HFFc6 (cell line): Measurements from ENCODE around the gene PDE4B. TPM values are rescaled to one million over a fixed set of nuclear protein-coding genes. Genes with fewer than 3 reads are reported as not detected.

ENCODE experiments used
- DNase-seq: peaks from one replicate; pipeline ENCODE4 v3.0.0-alpha.2; 2018
- H3K27ac Mint-ChIP-seq: 2 replicates; pipeline ENCODE4 v1.8.0; 2020; ENCODE audit warnings: mild to moderate bottlenecking, mixed read lengths
- H3K27me3 Mint-ChIP-seq: 2 replicates; pipeline ENCODE4 v1.8.0; 2021; ENCODE audit warnings: mild to moderate bottlenecking, moderate library complexity, mixed read lengths; ENCODE audit not compliant: insufficient read depth
- H3K36me3 Mint-ChIP-seq: 2 replicates; pipeline ENCODE4 v1.8.0; 2021; ENCODE audit warnings: low read depth, mixed read lengths
- H3K4me1 Mint-ChIP-seq: 2 replicates; pipeline ENCODE4 v1.8.0; 2020; ENCODE audit warnings: low read depth, mixed read lengths
- H3K4me3 Mint-ChIP-seq: 2 replicates; pipeline ENCODE4 v1.8.0; 2020; ENCODE audit warnings: mild to moderate bottlenecking, moderate library complexity, mixed read lengths
- H3K9me3 Mint-ChIP-seq: 2 replicates; pipeline ENCODE4 v1.8.0; 2020; ENCODE audit warnings: mild to moderate bottlenecking, mixed read lengths
- total RNA-seq, 6 experiments: library from RNA; stranded (reverse); fragmentation: NEBNext Ultra II Directional; extraction: Animal tissue kit (Norgen Biotek cat#: 25700); gene quantifications; 2 replicates in 1 of 6; 3 replicates in 5 of 6; pipeline ENCODE4 v1.2.3, GENCODE V29; 2021
- TF ChIP-seq, protein P1 (sequence below): fragments of 200-600 bp; sonication (generic); IDR thresholded peaks from 2 replicates; pipeline ENCODE4 v1.5.0; 2021; ENCODE audit warnings: antibody characterized with exemption, mild to moderate bottlenecking

Gene PDE4B
- total RNA-seq, 6 experiments from 2014 or later = 34.9 to 57.6 (median 42.8) TPM

- no peak for DNase-seq
Measured at GRCh38 chr1:66043186-66043585, 250.5 kb downstream of the PDE4B start.

GRCh38 chr1:66044912-66045311 is 252.2 kb downstream of the PDE4B start:
- Mint-ChIP-seq H3K9me3 (no peaks in the 10 kb centered on the region), H3K27me3 (peaks cover 2% of the 10 kb centered on the region; the same call in 1 of the 2 replicates), H3K4me3 (no peak overlapping the region), H3K27ac (no peak overlapping the region), H3K36me3 (no peaks in the 10 kb centered on the region), H3K4me1 (peaks cover 10% of the 10 kb centered on the region)
- TF ChIP-seq, protein P1, sequence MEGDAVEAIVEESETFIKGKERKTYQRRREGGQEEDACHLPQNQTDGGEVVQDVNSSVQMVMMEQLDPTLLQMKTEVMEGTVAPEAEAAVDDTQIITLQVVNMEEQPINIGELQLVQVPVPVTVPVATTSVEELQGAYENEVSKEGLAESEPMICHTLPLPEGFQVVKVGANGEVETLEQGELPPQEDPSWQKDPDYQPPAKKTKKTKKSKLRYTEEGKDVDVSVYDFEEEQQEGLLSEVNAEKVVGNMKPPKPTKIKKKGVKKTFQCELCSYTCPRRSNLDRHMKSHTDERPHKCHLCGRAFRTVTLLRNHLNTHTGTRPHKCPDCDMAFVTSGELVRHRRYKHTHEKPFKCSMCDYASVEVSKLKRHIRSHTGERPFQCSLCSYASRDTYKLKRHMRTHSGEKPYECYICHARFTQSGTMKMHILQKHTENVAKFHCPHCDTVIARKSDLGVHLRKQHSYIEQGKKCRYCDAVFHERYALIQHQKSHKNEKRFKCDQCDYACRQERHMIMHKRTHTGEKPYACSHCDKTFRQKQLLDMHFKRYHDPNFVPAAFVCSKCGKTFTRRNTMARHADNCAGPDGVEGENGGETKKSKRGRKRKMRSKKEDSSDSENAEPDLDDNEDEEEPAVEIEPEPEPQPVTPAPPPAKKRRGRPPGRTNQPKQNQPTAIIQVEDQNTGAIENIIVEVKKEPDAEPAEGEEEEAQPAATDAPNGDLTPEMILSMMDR = no peak
- DNase-seq = no peak

More at GRCh38 chr1:66043186-66043585, 250.5 kb downstream of the PDE4B start:
- TF ChIP-seq, protein P1 = no peak
- Mint-ChIP-seq H3K27ac (no peak overlapping the region), H3K27me3 (peaks cover 2% of the 10 kb centered on the region; the same call in 1 of the 2 replicates), H3K4me1 (peaks cover 5% of the 10 kb centered on the region), H3K4me3 (no peak overlapping the region), H3K9me3 (no peaks in the 10 kb centered on the region), H3K36me3 (no peaks in the 10 kb centered on the region)

- DNase-seq = no peak
- TF ChIP-seq, protein P1 = no peak
- H3K27me3 Mint-ChIP-seq = peaks cover 2% of the 10 kb centered on the region; the same call in 1 of the 2 replicates
Measured at GRCh38 chr1:66046415-66046814, 253.7 kb downstream of the PDE4B start.

GRCh38 chr1:66048011-66048410 is 255.3 kb downstream of the PDE4B start:
- Mint-ChIP-seq H3K27me3 (no peaks in the 10 kb centered on the region), H3K27ac (no peak overlapping the region), H3K4me3 (no peak overlapping the region), H3K4me1 (peaks cover 10% of the 10 kb centered on the region), H3K36me3 (no peaks in the 10 kb centered on the region), H3K9me3 (no peaks in the 10 kb centered on the region; the same call in 1 of the 2 replicates)
- TF ChIP-seq, protein P1 = no peak
- no peak for DNase-seq

More at GRCh38 chr1:66046415-66046814, 253.7 kb downstream of the PDE4B start:
- Mint-ChIP-seq H3K4me1 (peaks cover 10% of the 10 kb centered on the region), H3K27ac (no peak overlapping the region), H3K36me3 (no peaks in the 10 kb centered on the region), H3K9me3 (no peaks in the 10 kb centered on the region; the same call in 1 of the 2 replicates), H3K4me3 (no peak overlapping the region)

DNA sequence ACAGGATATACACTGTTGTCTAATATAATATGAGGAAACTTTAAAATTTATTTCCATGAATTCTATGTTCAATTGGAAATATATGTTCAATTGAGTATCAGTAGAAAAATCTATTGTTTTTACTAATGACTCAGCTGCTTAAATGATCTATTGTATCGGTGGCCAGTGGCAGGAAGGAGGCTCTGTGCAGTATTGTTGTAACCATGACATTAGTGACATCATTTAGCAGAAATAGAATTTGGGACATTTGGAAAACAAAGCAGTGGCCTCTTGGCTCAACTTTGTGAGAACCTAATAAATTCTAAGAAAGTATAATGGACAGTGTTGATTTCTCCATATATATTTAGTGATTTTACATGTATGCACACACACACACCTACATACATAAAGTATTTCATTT is 257.4 kb downstream of the PDE4B start:
- no peaks in the 10 kb centered on the region for H3K27me3 Mint-ChIP-seq
- H3K36me3 Mint-ChIP-seq = no peaks in the 10 kb centered on the region
- no peak overlapping the region for H3K4me3 Mint-ChIP-seq

More for the DNA sequence above, 257.4 kb downstream of the PDE4B start:
- H3K4me1 Mint-ChIP-seq = peaks cover 10% of the 10 kb centered on the region
- no peaks in the 10 kb centered on the region; the same call in 1 of the 2 replicates for H3K9me3 Mint-ChIP-seq
- TF ChIP-seq, protein P1 = no peak
- H3K27ac Mint-ChIP-seq = no peak overlapping the region
- no peak for DNase-seq
